ENCODE data around the gene RARB.

The RARB gene

DNA sequence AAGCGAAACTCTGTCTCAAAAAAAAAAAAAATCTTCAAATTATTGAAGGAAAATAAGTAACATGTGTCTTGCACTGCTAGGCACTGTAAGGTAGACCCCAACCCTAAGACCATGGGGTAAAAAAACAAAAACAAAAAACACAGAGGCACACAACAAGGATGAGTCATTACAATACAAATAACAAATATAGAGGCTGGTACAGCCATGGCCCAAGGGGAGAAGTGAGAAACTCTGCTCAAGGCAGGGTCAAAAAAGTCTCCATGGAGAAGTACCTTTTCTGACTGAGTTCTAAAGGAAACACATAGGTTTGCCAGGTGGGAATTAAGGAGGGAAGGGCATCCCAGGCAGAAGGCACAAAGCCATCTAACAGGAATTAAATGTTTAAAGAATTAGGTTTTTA is 182.1 kb downstream of the RARB start:
- no peak overlapping the region for H3K4me3 ChIP-seq (ENCODE audit: control insufficient read depth, low read depth, low read length)
- TF ChIP-seq, protein P1, sequence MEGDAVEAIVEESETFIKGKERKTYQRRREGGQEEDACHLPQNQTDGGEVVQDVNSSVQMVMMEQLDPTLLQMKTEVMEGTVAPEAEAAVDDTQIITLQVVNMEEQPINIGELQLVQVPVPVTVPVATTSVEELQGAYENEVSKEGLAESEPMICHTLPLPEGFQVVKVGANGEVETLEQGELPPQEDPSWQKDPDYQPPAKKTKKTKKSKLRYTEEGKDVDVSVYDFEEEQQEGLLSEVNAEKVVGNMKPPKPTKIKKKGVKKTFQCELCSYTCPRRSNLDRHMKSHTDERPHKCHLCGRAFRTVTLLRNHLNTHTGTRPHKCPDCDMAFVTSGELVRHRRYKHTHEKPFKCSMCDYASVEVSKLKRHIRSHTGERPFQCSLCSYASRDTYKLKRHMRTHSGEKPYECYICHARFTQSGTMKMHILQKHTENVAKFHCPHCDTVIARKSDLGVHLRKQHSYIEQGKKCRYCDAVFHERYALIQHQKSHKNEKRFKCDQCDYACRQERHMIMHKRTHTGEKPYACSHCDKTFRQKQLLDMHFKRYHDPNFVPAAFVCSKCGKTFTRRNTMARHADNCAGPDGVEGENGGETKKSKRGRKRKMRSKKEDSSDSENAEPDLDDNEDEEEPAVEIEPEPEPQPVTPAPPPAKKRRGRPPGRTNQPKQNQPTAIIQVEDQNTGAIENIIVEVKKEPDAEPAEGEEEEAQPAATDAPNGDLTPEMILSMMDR (IDR thresholded peaks at IDR 0.05; ENCODE audit: control insufficient read depth, insufficient read depth, low read depth, low read length, missing control alignments): no peak
- DNase-seq (ENCODE audit: low read depth): no peak

DNA sequence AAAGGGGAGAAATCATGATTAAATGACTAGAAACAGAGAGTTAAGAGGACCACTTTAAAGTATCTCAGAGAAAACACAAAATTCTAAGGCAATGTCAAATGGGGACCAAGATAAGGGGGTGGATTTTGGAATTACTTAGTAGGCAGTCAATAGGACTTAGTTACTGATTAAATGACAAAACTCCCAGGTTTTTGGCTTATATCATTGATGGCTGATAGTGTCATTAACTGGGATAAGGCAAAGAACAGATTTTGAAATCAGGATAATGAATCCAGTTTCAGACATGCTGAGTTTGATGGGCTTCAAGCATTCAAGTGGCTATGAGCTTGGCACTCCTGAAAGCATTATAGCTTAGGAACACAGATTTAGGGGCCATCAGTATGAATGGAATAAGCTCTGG is 182.7 kb downstream of the RARB start:
- no peak overlapping the region for H3K4me3 ChIP-seq (ENCODE audit: control insufficient read depth, low read depth, low read length)
- TF ChIP-seq, protein P1 (IDR thresholded peaks at IDR 0.05; ENCODE audit: control insufficient read depth, insufficient read depth, low read depth, low read length, missing control alignments): no peak
- DNase-seq (ENCODE audit: low read depth): no peak

DNA sequence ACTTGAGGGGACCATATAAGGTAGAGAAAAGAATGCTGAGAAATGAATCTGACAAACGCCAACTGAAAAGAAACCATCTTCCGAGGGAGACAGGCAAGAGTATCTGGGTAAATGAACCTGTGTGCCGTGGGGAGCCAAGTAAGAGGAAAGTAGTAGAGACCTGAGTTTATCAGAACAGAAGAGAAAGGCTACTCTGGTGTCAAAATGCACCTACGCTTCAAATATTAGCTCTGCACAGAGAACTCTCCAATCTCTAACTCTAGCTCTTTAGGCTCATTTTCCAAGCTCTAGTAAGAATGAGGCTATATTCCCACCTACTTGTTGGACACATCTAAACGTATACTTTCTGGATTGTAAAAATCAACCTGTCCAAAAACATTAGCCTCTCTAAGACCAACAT is 183.1 kb downstream of the RARB start:
- H3K4me3 ChIP-seq (ENCODE audit: control insufficient read depth, low read depth, low read length): no peak overlapping the region
- no peak for DNase-seq (ENCODE audit: low read depth)
- TF ChIP-seq, protein P1 (IDR thresholded peaks at IDR 0.05; ENCODE audit: control insufficient read depth, insufficient read depth, low read depth, low read length, missing control alignments): no peak

DNA sequence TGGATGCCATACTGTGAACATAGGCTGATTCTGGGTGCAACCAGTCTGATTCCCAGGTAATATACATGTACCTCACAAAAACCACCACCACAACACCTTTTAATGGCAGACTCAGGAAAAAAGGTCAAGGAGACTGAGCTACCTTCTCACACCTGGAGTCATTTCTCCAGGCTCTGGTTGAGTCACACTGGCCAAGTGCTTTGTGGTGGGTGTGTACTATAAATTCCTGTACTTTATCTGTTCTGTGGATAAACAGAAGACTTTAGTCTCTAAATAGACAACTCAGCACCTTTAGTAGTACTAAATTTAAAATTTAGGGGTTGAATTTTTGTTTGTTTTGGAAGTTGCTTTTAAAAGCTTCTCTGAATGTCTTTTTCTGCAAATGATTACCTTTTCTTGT is 190.0 kb downstream of the RARB start:
- TF ChIP-seq, protein P1 (IDR thresholded peaks at IDR 0.05; ENCODE audit: control insufficient read depth, insufficient read depth, low read depth, low read length, missing control alignments): no peak
- DNase-seq (ENCODE audit: low read depth): no peak
- no peak overlapping the region for H3K4me3 ChIP-seq (ENCODE audit: control insufficient read depth, low read depth, low read length)

DNA sequence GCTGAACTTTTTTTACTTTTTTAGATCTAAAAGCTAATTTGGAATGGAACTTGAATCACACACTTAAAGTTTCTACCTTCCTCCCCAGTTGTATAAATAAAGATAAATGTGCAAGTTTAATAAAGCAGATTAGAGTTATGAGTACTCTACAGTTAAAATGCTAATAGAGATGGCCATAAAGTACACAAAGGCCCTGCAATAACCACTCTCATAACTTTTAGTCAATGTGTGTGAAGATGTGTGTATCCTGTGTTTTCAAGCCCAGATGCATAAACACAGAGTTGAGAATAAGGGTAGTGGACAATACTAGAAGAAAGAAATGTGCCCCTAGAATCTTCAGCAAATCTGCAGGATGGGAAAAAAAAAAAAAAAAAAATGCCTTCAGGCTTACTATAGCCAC is 191.3 kb downstream of the RARB start:
- no peak overlapping the region for H3K4me3 ChIP-seq (ENCODE audit: control insufficient read depth, low read depth, low read length)
- no peak for DNase-seq (ENCODE audit: low read depth)
- TF ChIP-seq, protein P1 (IDR thresholded peaks at IDR 0.05; ENCODE audit: control insufficient read depth, insufficient read depth, low read depth, low read length, missing control alignments): no peak

DNA sequence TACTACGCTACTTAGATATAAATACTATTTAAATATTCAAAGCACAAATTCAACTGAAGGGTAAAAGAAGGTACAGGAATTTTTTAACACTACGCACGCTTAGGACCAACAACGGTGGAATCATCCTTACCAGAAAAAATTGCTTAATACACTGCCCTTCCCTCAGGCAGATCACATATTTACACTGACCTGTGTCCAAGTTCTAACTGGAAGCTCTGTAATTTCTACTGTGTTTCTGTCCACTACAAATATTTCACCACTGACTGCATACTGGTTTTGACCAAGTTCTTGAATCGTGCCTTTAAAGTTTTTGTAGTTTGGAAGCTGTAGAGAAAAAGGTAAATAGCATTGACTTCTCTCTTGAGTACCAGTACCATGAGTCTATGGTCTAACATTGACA is 192.4 kb downstream of the RARB start:
- no peak overlapping the region for H3K4me3 ChIP-seq (ENCODE audit: control insufficient read depth, low read depth, low read length)

More for the DNA sequence above, 192.4 kb downstream of the RARB start:
- TF ChIP-seq, protein P1 (IDR thresholded peaks at IDR 0.05; ENCODE audit: control insufficient read depth, insufficient read depth, low read depth, low read length, missing control alignments): no peak
- no peak for DNase-seq (ENCODE audit: low read depth)
